ENCODE measurements around the gene SPECC1. TPM values are rescaled to one million over a fixed set of nuclear protein-coding genes. Genes with fewer than 3 reads are reported as not detected.
"Not testable (repeated sequence)": the region's sequence is repeated elsewhere in the genome, so short reads cannot be mapped to it uniquely, and the experiment has no call there.

SPECC1 gene
- total and polyA plus RNA-seq, 10 of the 15 experiments (the other 5 are each of a cell fraction or from before 2014, with no cell fraction given), result 6.4 to 40.6 (median 23.9) TPM

DNA sequence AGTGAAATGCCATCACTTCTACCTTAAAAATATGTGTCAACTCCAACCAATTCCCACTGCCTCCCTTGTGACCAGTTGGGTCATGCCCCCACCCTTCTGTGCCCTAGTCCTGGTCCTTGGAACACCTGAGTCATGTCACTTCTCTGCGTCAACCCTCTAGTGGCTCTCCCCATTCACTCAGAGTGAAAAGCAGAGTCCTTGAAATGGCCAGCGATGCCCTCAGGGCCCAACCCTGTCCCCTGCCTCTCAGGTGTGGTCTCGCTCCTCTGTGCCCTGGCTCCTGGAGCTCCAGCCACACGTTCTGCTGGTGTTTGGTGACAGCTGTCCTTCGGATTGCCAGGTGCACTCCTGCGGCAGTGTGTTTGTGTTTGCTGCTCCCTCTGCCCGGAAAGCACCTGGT is 89.2 kb downstream of the SPECC1 start (continued):
- TF ChIP-seq, protein P1, sequence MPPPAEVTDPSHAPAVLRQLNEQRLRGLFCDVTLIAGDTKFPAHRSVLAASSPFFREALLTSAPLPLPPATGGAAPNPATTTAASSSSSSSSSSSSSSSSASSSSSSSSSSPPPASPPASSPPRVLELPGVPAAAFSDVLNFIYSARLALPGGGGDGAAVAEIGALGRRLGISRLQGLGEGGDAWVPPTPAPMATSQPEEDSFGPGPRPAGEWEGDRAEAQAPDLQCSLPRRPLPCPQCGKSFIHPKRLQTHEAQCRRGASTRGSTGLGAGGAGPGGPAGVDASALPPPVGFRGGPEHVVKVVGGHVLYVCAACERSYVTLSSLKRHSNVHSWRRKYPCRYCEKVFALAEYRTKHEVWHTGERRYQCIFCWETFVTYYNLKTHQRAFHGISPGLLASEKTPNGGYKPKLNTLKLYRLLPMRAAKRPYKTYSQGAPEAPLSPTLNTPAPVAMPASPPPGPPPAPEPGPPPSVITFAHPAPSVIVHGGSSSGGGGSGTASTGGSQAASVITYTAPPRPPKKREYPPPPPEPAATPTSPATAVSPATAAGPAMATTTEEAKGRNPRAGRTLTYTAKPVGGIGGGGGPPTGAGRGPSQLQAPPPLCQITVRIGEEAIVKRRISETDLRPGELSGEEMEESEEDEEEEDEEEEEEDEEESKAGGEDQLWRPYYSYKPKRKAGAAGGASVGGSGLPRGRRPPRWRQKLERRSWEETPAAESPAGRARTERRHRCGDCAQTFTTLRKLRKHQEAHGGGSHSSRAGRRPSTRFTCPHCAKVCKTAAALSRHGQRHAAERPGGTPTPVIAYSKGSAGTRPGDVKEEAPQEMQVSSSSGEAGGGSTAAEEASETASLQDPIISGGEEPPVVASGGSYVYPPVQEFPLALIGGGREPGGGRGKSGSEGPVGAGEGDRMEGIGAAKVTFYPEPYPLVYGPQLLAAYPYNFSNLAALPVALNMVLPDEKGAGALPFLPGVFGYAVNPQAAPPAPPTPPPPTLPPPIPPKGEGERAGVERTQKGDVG (CRISPR knock-in tag; IDR thresholded peaks at IDR 0.05), result no peak
- TF ChIP-seq NFYB (IDR thresholded peaks at IDR 0.05; ENCODE audit: insufficient read depth, low read depth, low read length) (no peak), CBFB (IDR thresholded peaks at IDR 0.05; ENCODE audit: low read depth) (no peak), HDGF (IDR thresholded peaks at IDR 0.05) (no peak)

DNA sequence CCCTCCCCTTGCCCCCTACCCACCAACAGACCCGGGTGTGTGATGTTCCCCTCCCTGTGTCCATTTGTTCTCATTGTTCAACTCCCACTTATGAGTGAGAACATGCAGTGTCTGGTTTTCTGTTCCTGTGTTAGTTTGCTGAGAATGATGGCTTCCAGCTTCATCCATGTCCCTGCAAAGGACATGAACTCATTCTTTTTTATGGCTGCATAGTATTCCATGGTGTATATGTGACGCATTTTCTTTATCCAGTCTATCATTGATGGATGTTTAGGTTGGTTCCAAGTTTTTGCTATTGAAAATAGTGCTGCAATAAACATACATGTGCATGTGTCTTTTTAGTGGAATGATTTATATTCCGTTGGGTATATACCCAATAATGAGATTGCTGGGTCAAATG is 91.6 kb downstream of the SPECC1 start:
- H3K27me3 ChIP-seq (replicated peaks in 1 of 2; ENCODE audit: control insufficient read depth in 2 of 2, insufficient read depth in 2 of 2, low read length in 1 of 2); DNase-seq (ENCODE audit: low read depth, low spot score); H3K9ac ChIP-seq (ENCODE audit: control insufficient read depth, insufficient read depth, low read length); H3K4me1 ChIP-seq (ENCODE audit: control insufficient read depth, insufficient read depth, low read length); SMC1A ChIA-PET (ENCODE audit: uncharacterized antibody, unreplicated experiment); RAD21 ChIA-PET (ENCODE audit: unreplicated experiment); CTCF ChIA-PET; BruUV-seq (replicated peaks); H3K4me3 ChIP-seq; intact Hi-C loops (cut with micrococcal nuclease; ENCODE audit: unreplicated experiment); H4K20me1 ChIP-seq (ENCODE audit: control insufficient read depth, insufficient read depth); ATAC-seq; H2AFZ ChIP-seq (ENCODE audit: control insufficient read depth, low read depth, low read length); FAIRE-seq; in situ Hi-C loops (cut with MboI); H3K36me3 ChIP-seq (ENCODE audit: control insufficient read depth in 2 of 2, insufficient read depth in 2 of 2, low read length in 1 of 2); H3K9me3 ChIP-seq (replicated peaks; ENCODE audit: control insufficient read depth, insufficient read depth, low read length); H3K79me2 ChIP-seq (ENCODE audit: control insufficient read depth, insufficient read depth, low read length); H3K4me2 ChIP-seq (ENCODE audit: control insufficient read depth, insufficient read depth); H3K27ac ChIP-seq (ENCODE audit: control insufficient read depth, insufficient read depth); POLR2A ChIA-PET: not testable (repeated sequence)
- 100% methylated on average over 3 of the region's 3 CpGs for WGBS (ENCODE audit: insufficient coverage, insufficient replicate concordance, low lambda C conversion rate, missing lambda C conversion rate)
